ENCODE measurements around the gene CSRP3.

CSRP3 gene

GRCh38 chr11:19225123-19225522 lies 23.3 kb upstream of the CSRP3 start:
- TF ChIP-seq, protein P1, sequence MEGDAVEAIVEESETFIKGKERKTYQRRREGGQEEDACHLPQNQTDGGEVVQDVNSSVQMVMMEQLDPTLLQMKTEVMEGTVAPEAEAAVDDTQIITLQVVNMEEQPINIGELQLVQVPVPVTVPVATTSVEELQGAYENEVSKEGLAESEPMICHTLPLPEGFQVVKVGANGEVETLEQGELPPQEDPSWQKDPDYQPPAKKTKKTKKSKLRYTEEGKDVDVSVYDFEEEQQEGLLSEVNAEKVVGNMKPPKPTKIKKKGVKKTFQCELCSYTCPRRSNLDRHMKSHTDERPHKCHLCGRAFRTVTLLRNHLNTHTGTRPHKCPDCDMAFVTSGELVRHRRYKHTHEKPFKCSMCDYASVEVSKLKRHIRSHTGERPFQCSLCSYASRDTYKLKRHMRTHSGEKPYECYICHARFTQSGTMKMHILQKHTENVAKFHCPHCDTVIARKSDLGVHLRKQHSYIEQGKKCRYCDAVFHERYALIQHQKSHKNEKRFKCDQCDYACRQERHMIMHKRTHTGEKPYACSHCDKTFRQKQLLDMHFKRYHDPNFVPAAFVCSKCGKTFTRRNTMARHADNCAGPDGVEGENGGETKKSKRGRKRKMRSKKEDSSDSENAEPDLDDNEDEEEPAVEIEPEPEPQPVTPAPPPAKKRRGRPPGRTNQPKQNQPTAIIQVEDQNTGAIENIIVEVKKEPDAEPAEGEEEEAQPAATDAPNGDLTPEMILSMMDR (IDR thresholded peaks at IDR 0.05; ENCODE audit: low read depth, low read length) = no peak
- no peak for DNase-seq (ENCODE audit: extremely low read depth, low read depth)

DNA sequence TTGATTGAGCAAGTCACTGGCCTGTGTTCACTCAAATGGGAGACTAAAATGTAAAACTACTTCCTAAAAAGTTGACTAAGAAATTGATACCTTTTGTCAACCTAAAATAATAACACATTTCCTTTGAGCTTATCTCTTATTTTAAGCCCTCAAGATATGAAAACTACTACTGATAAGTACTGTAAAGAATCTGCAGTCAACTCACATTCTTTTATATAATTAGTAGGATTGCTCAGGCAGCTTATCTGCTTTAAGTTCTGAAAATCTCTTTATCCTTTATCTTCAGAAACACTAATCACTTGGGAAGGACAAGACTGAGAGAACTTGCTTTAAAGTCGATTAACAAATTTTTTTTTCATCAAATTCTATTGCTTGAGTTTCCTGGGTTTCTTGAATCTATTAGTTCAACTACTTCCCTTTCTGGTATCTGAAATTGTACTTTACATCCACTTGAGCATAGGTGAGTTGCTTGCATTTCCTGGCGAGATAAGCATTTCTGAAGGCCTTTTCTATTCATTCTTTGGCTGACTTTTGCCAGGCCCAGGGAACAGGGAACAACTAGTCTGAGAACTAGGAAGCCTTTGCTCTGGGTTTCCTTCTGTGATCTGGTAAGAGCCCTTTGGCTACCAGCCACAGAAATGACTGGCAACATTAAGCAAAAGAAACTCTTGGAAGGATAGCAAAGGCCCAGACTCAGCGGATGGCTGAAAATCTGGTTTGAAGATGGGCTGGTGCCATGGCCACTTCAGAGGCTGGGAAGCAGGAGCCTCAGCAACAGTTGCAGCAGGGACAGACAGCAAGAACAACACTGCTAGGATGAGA lies 19.3 kb upstream of the CSRP3 start:
- no peak for DNase-seq (ENCODE audit: extremely low read depth, low read depth)
- TF ChIP-seq, protein P1 (IDR thresholded peaks at IDR 0.05; ENCODE audit: low read depth, low read length) = no peak

GRCh38 chr11:19218786-19219460 lies 17.1 kb upstream of the CSRP3 start:
- TF ChIP-seq, protein P1 (IDR thresholded peaks at IDR 0.05; ENCODE audit: low read depth, low read length) = no peak
- no peak for DNase-seq (ENCODE audit: extremely low read depth, low read depth)

DNA sequence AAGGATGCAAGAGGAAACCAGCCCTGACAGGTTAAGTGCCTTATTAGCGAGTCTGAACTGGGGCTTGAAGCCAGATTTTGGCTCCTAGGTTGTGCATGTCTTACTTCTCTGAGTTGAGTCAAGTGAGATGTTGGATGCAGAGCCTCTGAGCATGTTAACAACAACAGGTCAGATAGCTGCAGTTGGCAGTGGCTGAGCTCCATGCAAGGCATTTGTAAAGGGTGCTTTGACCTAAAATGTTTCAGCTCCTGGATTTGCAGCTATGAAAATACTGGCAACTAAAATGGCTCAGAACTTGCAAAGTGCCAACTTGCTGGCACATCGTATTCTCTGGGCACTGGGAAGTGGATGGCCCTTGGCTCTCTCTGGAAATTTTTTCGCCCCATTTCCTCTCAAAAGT lies 16.4 kb upstream of the CSRP3 start:
- no peak for DNase-seq (ENCODE audit: extremely low read depth, low read depth)
- TF ChIP-seq, protein P1 (IDR thresholded peaks at IDR 0.05; ENCODE audit: low read depth, low read length) = no peak

DNA sequence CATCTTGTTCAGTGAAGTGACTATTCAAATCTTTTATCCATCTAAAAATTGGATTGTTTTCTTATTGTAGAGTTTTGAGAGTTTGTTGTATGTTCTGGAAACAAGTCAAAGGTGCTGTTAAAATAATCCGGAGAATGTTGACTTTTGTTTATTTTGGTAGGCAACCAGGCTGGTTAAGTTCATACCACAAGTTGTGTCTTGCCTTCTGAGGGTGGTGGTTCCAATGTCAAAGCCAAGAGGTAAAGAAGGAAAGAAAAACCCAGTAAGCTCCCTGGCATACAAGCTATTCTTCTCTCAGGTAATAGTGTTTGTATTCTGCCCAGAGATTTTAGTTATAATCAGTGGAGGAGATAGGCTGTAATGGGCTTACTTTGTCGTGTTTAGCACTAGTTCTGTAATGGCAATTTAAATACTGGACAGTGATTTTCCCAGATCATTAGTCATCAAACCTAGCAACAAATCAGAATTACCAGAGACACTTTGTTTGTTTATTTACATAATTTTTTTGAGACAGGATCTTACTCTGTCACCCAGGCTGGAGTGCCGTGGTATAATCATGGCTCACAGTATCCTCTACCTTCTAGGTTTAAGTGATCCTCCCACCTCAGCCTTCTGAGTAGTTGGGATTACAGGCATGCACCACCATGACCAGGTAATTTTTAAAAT lies 15.1 kb upstream of the CSRP3 start:
- TF ChIP-seq, protein P1 (IDR thresholded peaks at IDR 0.05; ENCODE audit: low read depth, low read length) = no peak
- DNase-seq (ENCODE audit: extremely low read depth, low read depth) = no peak

GRCh38 chr11:19216021-19216420 lies 14.2 kb upstream of the CSRP3 start:
- DNase-seq (ENCODE audit: extremely low read depth, low read depth) = no peak

More at GRCh38 chr11:19216021-19216420, 14.2 kb upstream of the CSRP3 start:
- TF ChIP-seq, protein P1 (IDR thresholded peaks at IDR 0.05; ENCODE audit: low read depth, low read length) = no peak

Measured in AG09319 (cell line).